ENCODE results near the gene PARP15. TPM values are rescaled to one million over a fixed set of nuclear protein-coding genes. Genes with fewer than 3 reads are reported as not detected.

Gene PARP15
- total RNA-seq, 8 experiments from 2014 or later: 0.04 to 2.2 (median 0.28) TPM; not detected in 1

GRCh38 chr3:122580470-122580869 lies 3.0 kb downstream of the PARP15 start:
- ATAC-seq (replicated peaks in 6 of 8): no peak
- Histone ChIP-seq H3K4me3 (no peak overlapping the region), H3K27ac (no peak overlapping the region), H3K4me1 (replicated peaks in 1 of 2) (peaks cover 0 to 6% of the 10 kb centered on the region in 2 donors)
- 22 to 88% (median 62%) methylated on average over 2 to 3 of the region's 3 CpGs for WGBS, 10 experiments
- in situ Hi-C loops (cut with MboI; ENCODE audit: low pct_unique_long_range_greater_than_20kb in 2 of 9, low sequenced_read_pairs in 9 of 9, unreplicated experiment in 9 of 9): no loop called here

GRCh38 chr3:122581622-122582021 lies 4.2 kb downstream of the PARP15 start:
- H3K27ac ChIP-seq: no peak overlapping the region
- ATAC-seq (replicated peaks in 6 of 8): no peak
- H3K4me3 ChIP-seq: no peak overlapping the region
- no peaks in the 10 kb centered on the region for H3K4me1 ChIP-seq (replicated peaks in 1 of 2)
- 53 to 100% (median 93%) methylated on average over 1 to 2 of the region's 2 CpGs; no CpG with 5 or more reads in 1 of the 10 experiments for WGBS, 10 experiments
- in situ Hi-C loops (cut with MboI; ENCODE audit: low pct_unique_long_range_greater_than_20kb in 2 of 9, low sequenced_read_pairs in 9 of 9, unreplicated experiment in 9 of 9): no loop called here

GRCh38 chr3:122582390-122582789 lies 4.9 kb downstream of the PARP15 start:
- no peaks in the 10 kb centered on the region for H3K4me1 ChIP-seq (replicated peaks in 1 of 2)
- no peak overlapping the region for H3K27ac ChIP-seq
- in situ Hi-C loops (cut with MboI; ENCODE audit: low pct_unique_long_range_greater_than_20kb in 2 of 9, low sequenced_read_pairs in 9 of 9, unreplicated experiment in 9 of 9): no loop called here
- ATAC-seq (replicated peaks in 6 of 8): no peak
- H3K4me3 ChIP-seq: no peak overlapping the region
- 0 to 100% (median 82%) methylated on average over 1 of the region's 1 CpG for whole genome bisulfite sequencing, 10 experiments

GRCh38 chr3:122586098-122586497 lies 8.6 kb downstream of the PARP15 start:
- in situ Hi-C loops (cut with MboI; ENCODE audit: low pct_unique_long_range_greater_than_20kb in 2 of 9, low sequenced_read_pairs in 9 of 9, unreplicated experiment in 9 of 9): no loop called here

GRCh38 chr3:122586773-122587485 lies 9.5 kb downstream of the PARP15 start:
- in situ Hi-C loops (cut with MboI; ENCODE audit: low pct_unique_long_range_greater_than_20kb in 2 of 9, low sequenced_read_pairs in 9 of 9, unreplicated experiment in 9 of 9): no loop called here
- ATAC-seq (replicated peaks in 6 of 8): peak in 3 of 8 experiments; percentile 66 to 85 (median 85)
- no peak overlapping the region for H3K27ac ChIP-seq
- peaks cover 0 to 2% of the 10 kb centered on the region in 2 donors for H3K4me1 ChIP-seq (replicated peaks in 1 of 2)
- no peak overlapping the region for H3K4me3 ChIP-seq

More at GRCh38 chr3:122586098-122586497, 8.6 kb downstream of the PARP15 start:
- Histone ChIP-seq H3K4me3 (no peak overlapping the region), H3K27ac (no peak overlapping the region), H3K4me1 (replicated peaks in 1 of 2) (no peaks in the 10 kb centered on the region)
- no peak for ATAC-seq (replicated peaks in 6 of 8)
- WGBS, 10 experiments: 0 to 88% (median 46%) methylated on average over 1 of the region's 1 CpG; no CpG with 5 or more reads in 4 of the 10 experiments

GRCh38 chr3:122587572-122587971 lies 10.1 kb downstream of the PARP15 start:
- no peak for ATAC-seq (replicated peaks in 6 of 8)
- 35 to 100% (median 43%) methylated on average over 1 to 2 of the region's 2 CpGs; no CpG with 5 or more reads in 3 of the 10 experiments for WGBS, 10 experiments
- in situ Hi-C loops (cut with MboI; ENCODE audit: low pct_unique_long_range_greater_than_20kb in 2 of 9, low sequenced_read_pairs in 9 of 9, unreplicated experiment in 9 of 9): no loop called here
- Histone ChIP-seq H3K27ac (no peak overlapping the region), H3K4me1 (replicated peaks in 1 of 2) (peaks cover 0 to 2% of the 10 kb centered on the region in 2 donors), H3K4me3 (no peak overlapping the region)

- H3K4me1 ChIP-seq (replicated peaks in 1 of 2): peaks cover 0 to 2% of the 10 kb centered on the region in 2 donors
- no peak overlapping the region for H3K27ac ChIP-seq
- no peak overlapping the region for H3K4me3 ChIP-seq
- in situ Hi-C loops (cut with MboI; ENCODE audit: low pct_unique_long_range_greater_than_20kb in 2 of 9, low sequenced_read_pairs in 9 of 9, unreplicated experiment in 9 of 9): no loop called here
- 33 to 100% (median 64%) methylated on average over 1 to 5 of the region's 5 CpGs; no CpG with 5 or more reads in 1 of the 10 experiments for WGBS, 10 experiments
- no peak for ATAC-seq (replicated peaks in 6 of 8)
These were observed 11.8 kb downstream of the PARP15 start for GRCh38 chr3:122589297-122589696.

GRCh38 chr3:122590610-122591009 lies 13.2 kb downstream of the PARP15 start:
- no peak overlapping the region for H3K4me3 ChIP-seq

GRCh38 chr3:122594025-122594424 lies 16.6 kb downstream of the PARP15 start:
- ATAC-seq (replicated peaks in 6 of 8): no peak
- H3K27ac ChIP-seq: no peak overlapping the region
- in situ Hi-C loops (cut with MboI; ENCODE audit: low pct_unique_long_range_greater_than_20kb in 2 of 9, low sequenced_read_pairs in 9 of 9, unreplicated experiment in 9 of 9): no loop called here
- H3K4me3 ChIP-seq: no peak overlapping the region
- peaks cover 0 to 2% of the 10 kb centered on the region in 2 donors for H3K4me1 ChIP-seq (replicated peaks in 1 of 2)

More at GRCh38 chr3:122590610-122591009, 13.2 kb downstream of the PARP15 start:
- H3K27ac ChIP-seq: peak overlapping the region in 1 of 2 donors; percentile 47
- 13 to 94% (median 38%) methylated on average over 1 to 2 of the region's 2 CpGs; no CpG with 5 or more reads in 1 of the 10 experiments for WGBS, 10 experiments
- in situ Hi-C loops (cut with MboI; ENCODE audit: low pct_unique_long_range_greater_than_20kb in 2 of 9, low sequenced_read_pairs in 9 of 9, unreplicated experiment in 9 of 9): no loop called here
- H3K4me1 ChIP-seq (replicated peaks in 1 of 2): peaks cover 0 to 2% of the 10 kb centered on the region in 2 donors
- peak in 3 of 8 experiments; percentile 49 to 58 (median 58) for ATAC-seq (replicated peaks in 6 of 8)

GRCh38 chr3:122598151-122598550 lies 20.7 kb downstream of the PARP15 start:
- no peak for ATAC-seq (replicated peaks in 6 of 8)
- in situ Hi-C loops (cut with MboI; ENCODE audit: low pct_unique_long_range_greater_than_20kb in 2 of 9, low sequenced_read_pairs in 9 of 9, unreplicated experiment in 9 of 9): no loop called here
- WGBS, 10 experiments: 17 to 100% (median 85%) methylated on average over 1 to 3 of the region's 3 CpGs; no CpG with 5 or more reads in 3 of the 10 experiments

GRCh38 chr3:122598556-122598955 lies 21.1 kb downstream of the PARP15 start:
- WGBS, 10 experiments: 0 to 100% (median 61%) methylated on average over 1 to 4 of the region's 4 CpGs; no CpG with 5 or more reads in 2 of the 10 experiments
- ATAC-seq (replicated peaks in 6 of 8): no peak
- in situ Hi-C loops (cut with MboI; ENCODE audit: low pct_unique_long_range_greater_than_20kb in 2 of 9, low sequenced_read_pairs in 9 of 9, unreplicated experiment in 9 of 9): no loop called here
- H3K4me1 ChIP-seq (replicated peaks in 1 of 2): no peaks in the 10 kb centered on the region
- no peak overlapping the region for H3K27ac ChIP-seq
- H3K4me3 ChIP-seq: no peak overlapping the region

More at GRCh38 chr3:122598151-122598550, 20.7 kb downstream of the PARP15 start:
- Histone ChIP-seq H3K4me3 (no peak overlapping the region), H3K4me1 (replicated peaks in 1 of 2) (no peaks in the 10 kb centered on the region), H3K27ac (no peak overlapping the region)

GRCh38 chr3:122602011-122602710 lies 24.7 kb downstream of the PARP15 start:
- in situ Hi-C loops (cut with MboI; ENCODE audit: low pct_unique_long_range_greater_than_20kb in 2 of 9, low sequenced_read_pairs in 9 of 9, unreplicated experiment in 9 of 9): no loop called here
- ATAC-seq (replicated peaks in 6 of 8): no peak
- Histone ChIP-seq H3K27ac (no peak overlapping the region), H3K4me3 (no peak overlapping the region), H3K4me1 (replicated peaks in 1 of 2) (no peaks in the 10 kb centered on the region)
- 0 to 69% (median 58%) methylated on average over 1 to 5 of the region's 5 CpGs; no CpG with 5 or more reads in 1 of the 10 experiments for WGBS, 10 experiments

- WGBS, 10 experiments: 65 to 100% (median 100%) methylated on average over 1 to 2 of the region's 2 CpGs; no CpG with 5 or more reads in 4 of the 10 experiments
- no peaks in the 10 kb centered on the region for H3K4me1 ChIP-seq (replicated peaks in 1 of 2)
- no peak overlapping the region for H3K27ac ChIP-seq
- H3K4me3 ChIP-seq: no peak overlapping the region
- ATAC-seq (replicated peaks in 6 of 8): no peak
- in situ Hi-C loops (cut with MboI; ENCODE audit: low pct_unique_long_range_greater_than_20kb in 2 of 9, low sequenced_read_pairs in 9 of 9, unreplicated experiment in 9 of 9): no loop called here
These were observed 25.6 kb downstream of the PARP15 start for GRCh38 chr3:122603056-122603455.

All from motor neuron (in vitro differentiated cells).